Tibial nerve (tissue), 3 donors: ENCODE measurements around the gene SPTLC2.

Source experiments
- POLR2A ChIP-seq, 2 donors: fragments of 450-650 bp; IDR thresholded peaks; one replicate each; pipeline ENCODE4 v1.6.1; 2017; ENCODE audit warnings: antibody characterized with exemption in 2 of 2, mild to moderate bottlenecking in 2 of 2, moderate library complexity in 2 of 2
- TF ChIP-seq, protein P1 (sequence below), 5 experiments: fragments of 200-600 bp in 3 of 5; fragments of 450-650 bp in 2 of 5; sonication (generic) in 3 of 5; IDR thresholded peaks; one replicate each; pipeline ENCODE4 v1.5.1; 2016 to 2019; ENCODE audit warnings: antibody characterized with exemption in 5 of 5, mild to moderate bottlenecking in 3 of 5, moderate library complexity in 2 of 5

DNA sequence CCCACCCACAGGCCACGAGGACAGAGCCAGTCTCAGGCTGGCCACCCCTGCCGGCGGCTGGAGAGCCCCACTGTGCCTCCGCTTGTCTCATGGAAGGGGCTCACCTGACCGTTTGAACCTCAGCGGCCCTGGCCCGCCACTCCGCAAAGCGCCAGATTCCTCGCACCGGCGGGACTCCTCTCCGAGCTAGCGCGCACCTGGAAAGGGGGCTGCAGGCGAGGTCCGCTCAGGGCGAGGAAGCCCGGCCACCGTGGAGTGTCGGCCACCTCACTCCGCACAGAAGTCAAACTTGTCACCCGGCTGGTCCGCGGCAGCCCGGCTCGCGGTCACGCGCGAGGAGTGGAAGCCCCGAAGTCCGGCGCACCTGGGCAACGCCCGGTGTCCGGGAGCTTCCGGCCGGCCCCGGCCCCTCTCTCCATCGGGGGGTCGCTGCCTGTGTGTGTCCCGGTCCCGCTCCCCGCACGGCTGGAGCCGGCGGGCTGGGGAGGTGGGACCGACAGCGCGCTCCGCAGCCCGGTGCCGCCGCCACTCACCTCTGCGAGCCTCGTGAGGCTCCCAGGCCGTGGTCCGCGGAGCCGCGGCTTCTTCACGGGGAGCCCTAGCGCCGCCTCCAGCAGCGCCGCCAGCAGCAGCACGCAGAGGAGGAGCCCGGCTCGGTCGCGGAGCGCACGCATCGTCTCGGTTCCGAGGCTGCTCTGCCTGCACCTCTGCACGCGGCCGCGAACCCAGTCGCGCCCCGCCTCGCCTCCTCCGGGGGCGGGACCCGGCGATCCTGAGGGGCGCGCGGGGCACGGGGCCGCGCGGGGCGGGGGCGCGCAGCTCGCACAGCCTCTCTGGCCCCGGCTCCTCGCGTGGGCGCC is 118.1 kb downstream of the SPTLC2 start, which contains the start of gene ISM2:
- no peak for TF ChIP-seq POLR2A (IDR thresholded peaks at IDR 0.05)
- TF ChIP-seq, protein P1, sequence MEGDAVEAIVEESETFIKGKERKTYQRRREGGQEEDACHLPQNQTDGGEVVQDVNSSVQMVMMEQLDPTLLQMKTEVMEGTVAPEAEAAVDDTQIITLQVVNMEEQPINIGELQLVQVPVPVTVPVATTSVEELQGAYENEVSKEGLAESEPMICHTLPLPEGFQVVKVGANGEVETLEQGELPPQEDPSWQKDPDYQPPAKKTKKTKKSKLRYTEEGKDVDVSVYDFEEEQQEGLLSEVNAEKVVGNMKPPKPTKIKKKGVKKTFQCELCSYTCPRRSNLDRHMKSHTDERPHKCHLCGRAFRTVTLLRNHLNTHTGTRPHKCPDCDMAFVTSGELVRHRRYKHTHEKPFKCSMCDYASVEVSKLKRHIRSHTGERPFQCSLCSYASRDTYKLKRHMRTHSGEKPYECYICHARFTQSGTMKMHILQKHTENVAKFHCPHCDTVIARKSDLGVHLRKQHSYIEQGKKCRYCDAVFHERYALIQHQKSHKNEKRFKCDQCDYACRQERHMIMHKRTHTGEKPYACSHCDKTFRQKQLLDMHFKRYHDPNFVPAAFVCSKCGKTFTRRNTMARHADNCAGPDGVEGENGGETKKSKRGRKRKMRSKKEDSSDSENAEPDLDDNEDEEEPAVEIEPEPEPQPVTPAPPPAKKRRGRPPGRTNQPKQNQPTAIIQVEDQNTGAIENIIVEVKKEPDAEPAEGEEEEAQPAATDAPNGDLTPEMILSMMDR (IDR thresholded peaks at IDR 0.05): no peak
